Activated CD4-positive, alpha-beta T cell treated with anti-CD3 and anti-CD28 coated beads, Interleukin-10, Interleukin-2, amounts not matched to agents 100 ng/mL and 50 ng/mL, durations not matched to agents 16 hours and 8 hours (primary cell): ENCODE results near the gene PDSS2.
"Not testable (repeated sequence)": the region's sequence is repeated elsewhere in the genome, so short reads cannot be mapped to it uniquely, and the experiment has no call there.

Experiments used
- DNase-seq: peaks from one replicate; pipeline ENCODE4 v3.0.0-alpha.2; 2020

Gene PDSS2

DNA sequence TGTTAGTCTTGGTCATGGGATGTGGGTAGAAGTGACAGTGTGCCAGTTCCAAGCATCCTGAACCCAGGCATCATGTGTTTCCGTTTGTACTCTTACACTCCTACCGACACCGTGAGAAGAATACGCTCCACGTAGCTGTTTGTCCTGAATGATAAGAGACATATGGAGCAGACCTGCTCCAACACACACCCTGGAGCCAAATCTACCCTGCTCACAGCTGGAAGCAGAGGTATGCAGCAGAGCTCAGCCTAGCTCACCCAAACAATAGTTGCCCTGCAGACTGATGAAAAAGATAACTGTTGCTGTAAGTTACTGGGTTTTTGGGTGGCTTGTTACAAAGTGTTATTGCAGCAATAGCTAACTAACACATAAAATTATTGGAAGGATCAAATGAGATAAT lies 14.3 kb upstream of the PDSS2 start:
- no peak for DNase-seq

DNA sequence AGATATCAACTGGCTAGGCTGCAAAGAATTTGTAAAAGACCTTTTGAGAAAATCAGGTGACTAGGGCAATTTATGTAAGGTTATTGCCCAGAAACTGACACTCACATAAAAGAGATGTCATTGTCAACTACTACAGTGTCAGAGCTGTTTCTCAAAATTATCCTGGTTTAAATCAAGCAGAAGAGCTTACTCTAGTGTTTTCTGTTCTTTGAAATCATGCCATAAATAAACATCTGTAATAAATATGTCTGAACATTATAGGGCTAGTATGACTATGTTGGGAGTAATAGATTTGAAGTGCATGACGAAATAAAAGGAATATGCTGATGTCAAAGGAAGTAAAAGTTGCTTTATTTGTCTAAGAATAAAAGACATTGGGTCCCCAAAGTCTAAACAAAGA lies 11.0 kb upstream of the PDSS2 start:
- no peak for DNase-seq

DNA sequence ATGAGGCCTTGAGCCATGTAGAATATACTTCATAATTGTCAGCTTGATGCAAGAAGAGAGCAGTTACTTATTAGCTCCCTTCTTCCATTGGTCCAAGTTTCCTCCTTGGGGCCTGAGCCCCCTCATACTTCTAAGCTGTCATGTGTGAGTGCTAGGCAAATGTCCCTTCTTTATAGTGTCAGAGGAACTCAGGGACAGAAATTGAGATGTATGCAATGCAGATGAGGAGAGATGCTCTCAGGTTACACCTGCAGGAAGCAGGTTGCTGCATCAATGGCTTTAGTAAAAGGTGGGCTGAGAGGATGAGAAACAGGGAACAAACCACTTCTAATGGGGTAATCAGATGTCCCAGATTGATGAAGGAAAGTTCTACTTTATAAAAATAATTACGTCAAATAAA lies 6.7 kb upstream of the PDSS2 start:
- DNase-seq, result no peak

DNA sequence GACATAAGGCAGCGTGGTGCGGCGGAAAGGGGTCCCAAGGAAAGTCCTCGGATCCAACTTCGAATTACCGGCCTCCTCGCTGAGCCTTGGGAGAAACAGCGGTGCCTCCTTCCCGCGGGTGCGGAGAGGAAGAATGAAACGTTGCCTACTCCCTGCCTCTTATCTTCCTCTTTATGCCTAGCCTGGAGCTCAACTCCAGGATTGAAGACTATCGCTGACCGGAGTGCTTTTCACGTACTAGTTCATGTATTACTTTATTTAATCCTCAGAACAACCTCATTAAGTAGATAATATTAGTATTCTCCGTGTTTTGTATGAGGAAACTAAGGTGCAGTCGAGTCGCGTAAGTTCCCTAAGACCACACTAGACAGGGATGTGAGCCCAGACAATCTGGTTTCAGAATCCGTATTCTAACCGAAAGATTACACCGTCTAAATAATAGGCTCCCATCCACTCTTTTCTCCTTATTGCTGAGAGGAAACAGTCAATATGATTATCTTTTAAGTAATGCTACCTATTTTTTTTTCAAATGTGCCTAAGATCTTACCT lies 793 bp upstream of the PDSS2 start:
- no peak for DNase-seq

DNA sequence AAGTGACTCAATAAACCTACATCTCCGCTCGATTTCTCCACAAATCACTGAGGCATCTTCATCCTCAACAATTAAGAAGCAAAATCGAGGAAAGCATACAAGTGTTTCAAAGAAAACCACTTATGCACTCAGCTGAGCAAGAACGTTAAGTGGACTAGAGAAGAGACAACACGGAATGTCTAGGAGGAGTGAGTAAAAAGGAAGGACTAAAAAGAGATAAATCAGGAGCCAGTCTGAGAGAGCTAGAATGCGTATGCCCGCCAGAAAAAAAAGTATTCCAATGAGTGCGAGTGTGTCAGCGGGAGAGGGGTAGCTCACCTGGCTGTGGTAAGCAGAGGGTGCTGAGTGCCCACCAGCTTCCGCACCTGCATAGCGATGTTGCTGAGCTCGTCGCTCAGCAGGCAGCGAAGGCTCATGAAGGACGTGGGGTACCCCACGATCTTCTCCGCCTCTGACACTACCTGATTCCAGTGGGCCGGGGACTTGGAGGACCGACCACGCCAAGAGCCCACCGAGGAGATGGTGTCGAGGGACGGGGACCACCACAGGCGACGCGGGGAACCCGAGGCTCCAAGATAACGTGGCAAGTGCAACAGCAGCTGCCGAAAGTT lies 587 bp downstream of the PDSS2 start:
- DNase-seq, result peak; percentile 36

DNA sequence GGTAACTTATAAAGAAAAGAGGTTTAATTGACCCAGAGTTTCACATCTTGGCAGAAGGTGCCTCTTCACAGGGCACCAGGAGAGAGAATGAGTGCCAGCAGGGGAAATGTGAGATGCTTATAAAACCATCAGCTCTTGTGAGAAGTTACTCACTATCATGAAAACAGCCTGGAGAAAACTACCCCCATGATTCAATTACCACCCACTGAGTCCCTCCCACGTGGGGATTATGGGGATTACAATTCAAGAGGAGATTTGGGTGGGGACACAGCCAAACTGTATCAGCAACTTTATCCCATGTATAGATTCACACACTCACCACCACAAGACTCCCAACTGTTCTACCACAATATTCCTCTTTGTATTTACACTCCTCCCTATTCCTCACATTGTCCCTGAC lies 10.6 kb downstream of the PDSS2 start:
- DNase-seq, result no peak

DNA sequence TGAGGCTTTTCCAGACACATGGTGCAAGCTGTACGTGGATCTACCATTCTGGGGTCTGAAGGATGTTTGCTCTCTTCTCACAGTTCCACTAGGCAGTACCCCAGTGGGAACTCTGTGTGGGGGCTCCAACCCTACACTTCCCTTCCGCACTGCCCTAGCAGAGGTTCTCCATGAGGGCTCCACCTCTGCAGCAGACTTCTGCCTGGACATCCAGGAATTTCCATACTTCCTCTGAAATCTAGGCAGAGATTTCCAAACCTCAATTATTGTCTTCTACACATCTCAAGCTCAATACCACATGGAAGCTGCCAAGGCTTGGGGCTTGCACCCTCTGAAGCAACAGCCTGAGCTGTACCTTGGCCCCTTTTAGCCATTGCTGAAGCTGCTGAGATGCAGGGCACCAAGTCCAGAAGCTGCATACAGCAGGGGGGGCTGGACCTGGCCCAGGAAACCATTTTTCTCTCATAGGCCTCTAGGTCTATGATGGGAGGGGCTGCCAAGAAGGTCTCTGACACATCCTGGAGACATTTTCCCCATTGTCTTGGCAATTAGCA lies 11.6 kb downstream of the PDSS2 start:
- DNase-seq, result no peak

DNA sequence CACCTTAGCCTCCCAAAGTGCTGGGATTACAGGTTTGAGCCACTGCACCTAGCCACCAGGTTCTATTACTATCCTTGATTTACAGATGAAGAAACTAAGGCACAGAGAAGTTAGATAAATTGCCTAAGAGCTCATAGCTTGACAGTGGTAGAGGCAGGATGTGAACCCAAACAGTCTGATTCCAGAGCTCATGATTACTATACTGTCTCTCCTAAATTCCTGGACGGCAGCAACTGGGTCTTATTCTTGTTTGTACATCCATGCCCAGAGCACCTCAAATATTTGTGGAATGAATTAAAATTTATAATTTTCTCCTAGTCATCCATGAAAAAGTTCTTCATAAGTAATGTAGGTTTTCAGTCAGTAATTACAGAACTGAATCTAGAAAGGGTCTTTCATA lies 15.1 kb downstream of the PDSS2 start:
- no peak for DNase-seq

DNA sequence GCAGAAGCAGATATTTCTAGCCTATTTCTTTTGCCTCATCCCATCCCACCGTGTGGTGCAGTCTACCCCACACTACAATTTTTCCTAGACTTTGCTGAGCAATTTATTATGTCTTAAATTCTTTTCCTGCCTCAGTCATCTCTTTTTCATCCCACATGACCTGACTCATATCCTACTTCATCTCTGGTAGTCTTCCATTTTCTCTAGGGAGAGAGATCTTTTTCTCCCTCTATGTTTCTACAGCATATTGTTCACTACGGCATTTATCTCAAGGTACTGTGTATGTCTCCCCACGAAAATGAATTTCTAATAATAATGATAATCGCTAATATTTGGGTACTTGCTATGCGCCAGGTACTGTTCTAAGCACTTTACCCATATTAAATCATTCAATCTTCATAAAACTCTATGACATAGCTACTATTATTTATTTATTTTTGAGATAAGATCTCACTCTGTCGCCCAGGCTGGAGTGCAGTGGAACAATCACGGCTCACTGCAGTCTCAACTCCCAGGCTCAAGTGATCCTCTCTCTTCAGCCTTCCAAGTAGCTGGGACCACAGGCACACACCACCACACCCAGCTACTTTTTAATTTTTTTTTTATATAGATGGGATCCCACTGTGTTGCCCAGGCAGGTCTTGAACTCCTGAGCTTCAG lies 15.6 kb downstream of the PDSS2 start:
- no peak for DNase-seq

DNA sequence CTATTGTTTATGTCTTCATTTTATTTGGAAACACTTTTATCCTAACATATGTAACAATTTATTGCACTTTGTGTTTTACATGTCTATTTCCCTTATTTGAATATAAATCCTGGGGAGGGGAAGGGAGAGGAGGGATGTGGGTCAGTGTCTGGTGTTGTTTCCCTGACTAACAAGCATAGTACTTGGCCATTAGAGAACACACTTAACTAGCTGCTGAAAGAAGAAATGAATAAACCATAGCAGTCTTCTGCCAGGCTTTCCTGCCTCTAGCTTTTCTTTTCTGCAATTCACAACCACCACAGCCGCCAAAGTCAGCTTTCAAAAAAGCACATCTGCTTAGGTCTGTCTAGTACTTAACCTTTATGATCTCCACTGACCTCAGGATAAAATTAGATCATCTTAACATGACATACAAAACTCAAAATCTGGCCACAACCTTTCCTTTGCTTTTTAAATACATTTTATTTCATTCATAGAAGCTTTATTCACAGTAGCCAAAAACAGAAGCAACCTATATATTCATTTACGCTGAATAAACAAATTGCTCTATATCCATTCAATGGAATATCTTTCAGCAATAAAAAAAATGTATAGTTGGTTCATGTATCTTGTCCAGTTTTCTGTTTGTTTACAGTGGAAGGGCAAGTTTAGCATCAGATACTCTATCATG lies 16.3 kb downstream of the PDSS2 start:
- DNase-seq, result no peak

DNA sequence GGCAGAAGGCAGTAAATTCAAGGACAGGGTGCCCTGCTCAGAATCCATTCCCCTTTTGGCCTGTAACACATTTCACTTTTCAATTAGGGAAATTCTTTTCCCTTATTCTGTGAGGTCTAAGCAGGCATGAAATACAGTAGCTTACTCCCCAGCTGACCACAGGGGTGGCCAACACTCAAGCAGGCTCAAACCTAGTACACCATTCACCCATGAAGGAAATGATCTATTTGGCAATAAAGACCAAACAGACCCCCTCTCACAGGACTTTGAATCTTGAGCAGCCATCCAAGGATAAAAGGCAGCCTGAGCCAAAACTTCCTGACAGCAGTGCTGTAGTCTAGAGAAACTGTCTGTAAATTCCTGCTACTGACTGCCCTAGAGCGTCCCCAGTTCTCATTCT lies 17.7 kb downstream of the PDSS2 start:
- DNase-seq, result no peak

DNA sequence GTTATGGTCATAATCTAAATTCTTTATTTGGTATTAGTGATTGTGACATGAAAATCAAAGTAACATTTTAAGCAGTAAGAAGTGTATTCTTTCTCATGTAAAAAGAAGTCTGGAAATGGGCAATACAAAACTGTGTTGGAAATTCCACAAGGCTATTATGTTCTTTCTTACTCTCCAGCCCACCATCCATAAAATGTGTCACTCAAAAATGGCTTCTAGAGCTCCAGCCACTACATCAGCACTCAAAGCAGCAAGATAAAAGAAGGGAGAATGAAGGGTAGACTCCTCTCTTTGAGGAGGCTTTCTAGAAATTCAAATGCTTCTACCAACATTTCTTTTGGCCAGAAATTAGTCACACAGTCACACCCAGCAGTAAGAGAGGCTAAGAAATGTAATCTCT lies 18.4 kb downstream of the PDSS2 start:
- DNase-seq, result no peak

DNA sequence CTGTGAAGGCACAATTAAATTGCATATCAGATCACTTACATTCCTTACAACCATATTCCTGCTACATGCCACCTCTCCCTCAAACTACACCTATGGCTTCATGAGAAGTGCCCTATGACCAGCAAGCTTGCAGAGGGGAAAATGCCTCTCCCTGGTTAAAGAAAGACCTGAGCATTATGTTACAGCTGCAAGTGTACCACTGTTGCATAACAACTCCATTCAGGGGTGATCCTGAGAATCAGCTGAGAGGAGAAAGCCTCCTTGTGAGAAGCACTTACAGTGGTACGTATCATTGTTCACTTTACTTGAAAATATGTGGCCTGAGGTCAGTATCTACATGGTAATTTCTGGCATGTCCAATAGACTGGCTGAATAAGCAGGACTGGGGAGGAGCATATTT lies 20.0 kb downstream of the PDSS2 start:
- DNase-seq, result no peak

DNA sequence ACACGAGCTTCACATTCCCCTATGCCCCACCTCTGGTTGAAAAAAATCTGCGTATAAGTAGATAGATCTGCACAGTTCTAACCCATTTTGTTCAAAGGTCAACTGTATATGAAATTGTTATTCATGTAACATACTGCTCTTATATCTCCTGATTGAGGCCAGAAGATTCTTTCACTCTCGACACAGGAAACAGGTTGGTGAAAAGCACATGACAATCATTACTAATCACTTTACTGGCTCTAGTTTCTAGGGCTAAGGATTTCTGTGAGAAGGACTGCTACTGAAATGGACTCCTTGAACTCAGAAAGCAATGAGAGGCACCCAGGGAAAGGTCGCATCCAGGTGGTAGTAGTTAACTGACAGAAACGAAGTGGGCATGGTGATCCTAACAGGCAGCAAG lies 21.7 kb downstream of the PDSS2 start:
- no peak for DNase-seq

DNA sequence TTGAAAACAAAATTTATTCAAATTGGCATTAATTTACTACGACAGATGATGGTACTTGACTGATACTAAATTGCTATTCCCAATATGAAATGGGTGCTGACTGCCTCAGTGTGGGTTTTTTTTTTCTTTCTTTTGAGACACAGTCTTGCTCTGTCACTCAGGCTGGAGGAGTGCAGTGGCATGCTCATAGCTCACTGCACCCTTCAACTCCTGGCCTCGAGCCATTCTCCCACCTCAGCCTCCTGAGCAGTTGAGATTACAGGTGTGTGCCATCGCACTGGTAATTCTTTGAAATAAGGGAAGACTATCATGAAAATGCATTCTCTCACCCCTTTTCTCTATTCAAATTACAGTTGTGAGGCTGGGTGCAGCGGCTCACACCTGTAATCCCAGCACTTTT lies 22.5 kb downstream of the PDSS2 start:
- DNase-seq, result no peak

DNA sequence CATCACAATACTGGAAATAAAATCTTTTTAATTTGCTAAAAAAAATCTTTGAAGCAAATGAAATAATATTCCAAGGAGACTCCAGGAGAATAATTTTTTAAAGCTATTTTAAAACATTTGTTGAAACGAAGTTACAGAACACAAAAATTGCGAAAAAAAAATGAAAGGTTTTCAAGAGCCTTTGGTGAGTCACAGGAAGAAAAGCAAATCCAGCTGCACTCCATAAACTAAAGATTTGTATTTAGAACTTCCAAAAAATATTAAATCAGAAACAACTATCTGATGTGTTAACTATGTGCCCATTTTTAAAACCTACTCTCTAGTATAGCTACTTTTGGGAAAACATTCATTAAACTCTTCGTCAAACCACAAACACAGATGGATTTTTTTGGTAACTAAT lies 23.6 kb downstream of the PDSS2 start:
- DNase-seq, result no peak

DNA sequence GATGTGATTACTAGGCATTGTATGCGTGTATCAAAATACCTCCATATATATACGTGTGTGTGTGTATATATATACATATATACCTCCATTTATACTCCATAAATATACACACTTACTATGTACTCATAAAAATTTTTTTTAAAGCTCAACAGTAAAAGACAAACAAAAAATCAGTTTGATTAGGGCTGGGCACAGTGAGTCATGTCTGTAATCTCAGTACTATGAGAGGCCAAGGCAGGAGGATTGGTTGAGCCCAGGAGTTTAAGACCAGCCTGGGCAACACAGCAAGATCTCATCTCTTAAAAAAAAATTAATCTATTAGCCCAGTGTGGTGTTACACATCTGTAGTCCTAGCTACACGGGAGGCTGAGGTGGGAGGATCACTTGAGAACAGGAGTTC lies 24.6 kb downstream of the PDSS2 start:
- DNase-seq, result no peak

DNA sequence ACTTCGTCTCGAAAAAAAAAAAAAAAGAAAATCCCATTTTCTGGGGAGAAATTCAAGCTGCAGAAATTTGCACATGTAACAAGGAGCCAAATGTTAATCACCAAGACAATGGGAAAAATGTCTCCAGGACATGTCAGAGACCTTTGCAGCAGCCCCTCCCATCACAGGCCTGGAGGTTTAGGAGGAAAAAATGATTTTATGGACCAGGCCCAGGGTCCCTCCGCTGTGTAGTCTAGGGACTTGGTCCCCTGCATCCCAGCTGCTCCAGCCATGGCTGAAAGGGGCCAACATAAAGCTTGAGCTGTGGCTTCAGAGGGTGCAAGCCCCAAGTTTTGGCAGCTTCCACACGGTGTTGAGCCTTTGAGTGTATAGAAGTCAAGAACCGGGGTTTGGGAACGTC lies 33.4 kb downstream of the PDSS2 start:
- not testable (repeated sequence) for DNase-seq

DNA sequence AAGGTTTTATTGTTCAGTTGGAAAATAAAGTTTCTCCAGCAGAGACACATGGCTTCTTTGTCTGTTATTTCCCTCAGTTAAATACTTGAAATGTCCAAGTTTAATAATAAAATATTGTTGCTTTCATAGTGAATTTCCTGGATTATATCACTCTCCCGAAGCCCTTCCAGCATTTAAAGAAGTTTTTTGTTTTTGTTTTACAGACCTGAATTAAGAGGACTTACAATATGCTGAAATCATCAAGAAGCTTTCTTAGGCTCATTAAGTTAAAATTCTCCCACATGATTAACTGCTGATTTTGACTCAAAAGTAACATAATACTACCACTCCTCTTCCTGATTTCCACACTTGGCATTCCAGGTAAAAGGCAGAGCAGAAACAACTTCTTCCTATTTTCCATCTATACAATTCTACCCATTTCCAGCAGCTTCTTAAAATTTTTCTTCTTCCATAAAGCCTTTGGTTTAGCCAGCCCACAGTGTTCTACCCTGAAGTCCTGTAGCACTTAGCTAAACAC lies 35.8 kb downstream of the PDSS2 start:
- DNase-seq, result no peak

DNA sequence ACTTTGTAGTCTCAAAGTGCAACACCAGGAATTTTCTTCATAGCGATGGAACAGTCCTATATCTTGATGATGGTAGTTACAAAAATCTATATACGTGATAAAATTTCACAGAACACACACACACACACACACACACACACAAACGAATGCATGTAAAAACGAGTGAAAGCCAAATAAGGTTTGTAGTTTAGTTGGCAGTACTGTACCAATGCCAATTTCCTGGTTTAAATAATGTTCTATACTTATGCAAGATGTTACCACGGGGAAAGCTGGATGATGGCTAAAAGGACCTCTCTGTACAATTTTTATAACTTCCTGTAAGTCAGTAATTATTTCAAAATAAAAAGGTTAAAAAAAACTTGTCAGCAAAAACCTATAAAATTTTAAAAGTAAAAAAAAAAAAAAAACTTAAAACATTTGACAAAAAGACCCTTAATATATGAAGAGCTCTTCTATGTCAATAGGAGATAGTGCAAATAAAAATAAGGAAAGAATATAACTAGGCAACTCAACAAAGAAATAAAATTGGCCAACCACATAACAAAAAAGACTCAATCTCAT lies 37.6 kb downstream of the PDSS2 start:
- no peak for DNase-seq

DNA sequence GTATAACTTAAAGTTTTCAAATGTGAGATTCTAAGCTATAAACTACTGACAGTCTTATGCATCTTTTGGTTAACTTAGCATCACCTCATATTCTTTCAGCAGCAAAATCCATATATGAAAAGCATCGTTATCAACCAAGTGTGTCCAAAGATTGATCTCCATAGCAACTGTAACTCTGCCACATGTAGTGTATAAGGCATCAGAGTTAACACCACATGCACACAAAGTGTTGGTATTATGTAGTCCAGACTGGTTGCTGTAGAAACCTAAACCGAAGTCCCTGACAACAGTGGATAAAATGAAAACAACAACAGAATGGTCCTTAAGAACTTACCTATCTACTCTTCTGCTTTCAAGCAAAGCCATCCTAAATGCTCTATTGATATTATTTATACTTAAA lies 39.6 kb downstream of the PDSS2 start:
- no peak for DNase-seq

DNA sequence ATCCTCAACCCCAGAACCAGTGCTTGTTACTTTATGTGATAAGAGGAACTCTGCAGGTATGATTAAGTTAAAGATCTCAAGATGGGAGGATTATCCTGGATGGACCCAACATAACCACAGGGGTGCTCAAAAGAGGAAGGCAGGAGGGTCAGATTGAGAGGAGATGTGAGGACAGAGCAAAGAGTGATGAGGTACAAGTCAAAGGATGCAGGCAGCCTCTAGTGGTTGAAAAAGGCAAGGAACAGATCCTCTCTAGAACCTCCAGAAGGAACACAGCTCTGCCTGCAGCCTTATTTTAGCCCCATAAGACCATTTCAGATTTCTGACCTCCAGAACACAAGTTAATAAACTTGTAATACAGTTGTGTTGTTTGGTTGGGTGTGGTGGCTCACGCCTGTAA lies 41.2 kb downstream of the PDSS2 start:
- no peak for DNase-seq

DNA sequence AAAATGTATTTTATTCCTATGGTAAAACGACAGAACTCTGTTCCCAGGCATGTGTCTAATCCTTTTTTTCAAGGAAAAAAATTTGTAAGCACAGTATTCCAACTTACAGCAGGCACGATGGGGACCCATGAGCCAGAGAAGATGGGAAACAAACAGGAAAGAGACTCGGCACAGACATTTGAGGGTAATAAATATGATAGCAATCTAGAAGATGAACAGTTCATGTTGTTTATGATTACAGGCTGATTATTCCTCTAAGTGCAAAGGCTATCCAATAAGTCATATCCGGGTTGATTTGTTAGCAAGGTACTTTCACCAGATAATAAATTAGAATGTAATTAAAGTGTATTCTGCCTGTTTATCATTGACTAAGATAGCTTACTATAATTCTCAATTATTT lies 43.2 kb downstream of the PDSS2 start:
- DNase-seq, result no peak
